Keratinocyte (primary cell): ENCODE measurements around the gene NECTIN1. TPM values are rescaled to one million over a fixed set of nuclear protein-coding genes. Genes with fewer than 3 reads are reported as not detected.

Source experiments
- DNase-seq: peaks from one replicate; pipeline ENCODE4 v3.0.0-alpha.2; 2011; ENCODE audit warnings: low read depth, missing footprints, low spot score
- FAIRE-seq: peaks from 2 replicates; lab custom pipeline; 2011; peaks lifted over from hg19 to GRCh38; lab: Jason Lieb, UNC
- H2AFZ ChIP-seq: 2 replicates; pipeline ENCODE4 v1.6.0; 2012; ENCODE audit warnings: low read length, control low read depth, inconsistent platforms; ENCODE audit not compliant: control insufficient read depth
- H3K27ac ChIP-seq: 2 replicates; pipeline ENCODE4 v1.5.1; 2011; ENCODE audit warnings: low read length; ENCODE audit not compliant: control insufficient read depth, insufficient read depth
- H3K27me3 ChIP-seq: 3 replicates; pipeline ENCODE4 v1.6.0; 2011; ENCODE audit warnings: low read length; ENCODE audit not compliant: control insufficient read depth, insufficient read depth; ENCODE audit errors: extremely low read depth
- H3K36me3 ChIP-seq, 2 experiments: 2 replicates in 1 of 2; 3 replicates in 1 of 2; pipeline ENCODE4 v1.5.1; 2011; ENCODE audit warnings: low read length in 2 of 2, mild to moderate bottlenecking in 1 of 2; ENCODE audit not compliant: control insufficient read depth in 2 of 2, insufficient read depth in 2 of 2; ENCODE audit errors: extremely low read depth in 1 of 2
- H3K4me1 ChIP-seq: 3 replicates; pipeline ENCODE4 v1.5.1; 2011; ENCODE audit warnings: low read length; ENCODE audit not compliant: control insufficient read depth, insufficient read depth; ENCODE audit errors: extremely low read depth
- H3K4me2 ChIP-seq: 3 replicates; pipeline ENCODE4 v1.6.0; 2011; ENCODE audit warnings: low read depth, low read length; ENCODE audit not compliant: control insufficient read depth, insufficient read depth; ENCODE audit errors: extremely low read depth
- H3K4me3 ChIP-seq, 3 experiments: fragments of 200-600 bp in 1 of 3; sonication (generic) in 1 of 3; 2 replicates in 2 of 3; 3 replicates in 1 of 3; pipeline ENCODE4 v1.5.1; 2011 to 2016; ENCODE audit warnings: low read length in 3 of 3, mild to moderate bottlenecking in 3 of 3, control low read depth in 2 of 3, inconsistent platforms in 1 of 3, low read depth in 1 of 3, mixed read lengths in 1 of 3, mixed run types in 1 of 3, moderate library complexity in 1 of 3; ENCODE audit not compliant: control insufficient read depth in 2 of 3, insufficient read depth in 2 of 3; ENCODE audit errors: extremely low read depth in 1 of 3
- H3K79me2 ChIP-seq: 2 replicates; pipeline ENCODE4 v1.6.0; 2012; ENCODE audit warnings: low read length; ENCODE audit not compliant: control insufficient read depth, insufficient read depth
- H3K9ac ChIP-seq: 3 replicates; pipeline ENCODE4 v1.6.0; 2011; ENCODE audit warnings: low read length; ENCODE audit not compliant: control insufficient read depth, insufficient read depth; ENCODE audit errors: extremely low read depth
- H3K9me1 ChIP-seq: 3 replicates; pipeline ENCODE4 v1.6.0; 2011; ENCODE audit warnings: low read length; ENCODE audit not compliant: control insufficient read depth, insufficient read depth; ENCODE audit errors: extremely low read depth
- H3K9me3 ChIP-seq: 2 replicates; pipeline ENCODE4 v1.5.1; 2012; ENCODE audit warnings: low read depth, low read length; ENCODE audit not compliant: control insufficient read depth
- H4K20me1 ChIP-seq: 3 replicates; pipeline ENCODE4 v1.6.0; 2011; ENCODE audit warnings: low read length; ENCODE audit not compliant: control insufficient read depth, insufficient read depth; ENCODE audit errors: extremely low read depth
- EZH2 ChIP-seq: IDR thresholded peaks from one replicate; pipeline ENCODE4 v1.6.1; 2012; ENCODE audit warnings: inconsistent platforms, mild to moderate bottlenecking, low read length, moderate library complexity
- dilution Hi-C: fragments of 300-500 bp; cut with MboI; formaldehyde crosslinking; loops from one replicate; pipeline ENCODE4 v1.7.0; 2020; ENCODE audit warnings: low sequenced_read_pairs; ENCODE audit not compliant: extremely low pct_ligation_motif_present
- polyA plus RNA-seq, 5 experiments: library from polyadenylated mRNA; depleted of rRNA in 3 of 5; stranded (reverse) in 3 of 5; stranded (forward) in 1 of 5; unstranded in 1 of 5; fragments of >200 nt; gene quantifications; 1 replicate in 1 of 5; 2 replicates in 3 of 5; 3 replicates in 1 of 5; pipeline versions ENCODE4 v1.2.1 to v1.2.3, GENCODE V29; 2011 to 2012; ENCODE audit warnings: missing spikeins in 2 of 5, low read depth in 1 of 5, low replicate concordance in 1 of 5
- TF ChIP-seq, protein P1 (sequence below), 3 experiments: IDR thresholded peaks in 1 of 3; conservative IDR thresholded peaks in 1 of 3; optimal IDR thresholded peaks in 1 of 3; 2 replicates in 2 of 3; 3 replicates in 1 of 3; pipeline versions ENCODE3 to v1.5.1; 2011; ENCODE audit warnings: low read length in 3 of 3, mild to moderate bottlenecking in 3 of 3, moderate library complexity in 2 of 3, control low read depth in 1 of 3, inconsistent platforms in 1 of 3; ENCODE audit not compliant: insufficient read depth in 2 of 3; ENCODE audit errors: extremely low read depth in 1 of 3

Gene NECTIN1
- polyA plus RNA-seq, 1 donor (not counting 4 experiments of a cell fraction or from before 2014, with no cell fraction given), result 37.5 TPM

DNA sequence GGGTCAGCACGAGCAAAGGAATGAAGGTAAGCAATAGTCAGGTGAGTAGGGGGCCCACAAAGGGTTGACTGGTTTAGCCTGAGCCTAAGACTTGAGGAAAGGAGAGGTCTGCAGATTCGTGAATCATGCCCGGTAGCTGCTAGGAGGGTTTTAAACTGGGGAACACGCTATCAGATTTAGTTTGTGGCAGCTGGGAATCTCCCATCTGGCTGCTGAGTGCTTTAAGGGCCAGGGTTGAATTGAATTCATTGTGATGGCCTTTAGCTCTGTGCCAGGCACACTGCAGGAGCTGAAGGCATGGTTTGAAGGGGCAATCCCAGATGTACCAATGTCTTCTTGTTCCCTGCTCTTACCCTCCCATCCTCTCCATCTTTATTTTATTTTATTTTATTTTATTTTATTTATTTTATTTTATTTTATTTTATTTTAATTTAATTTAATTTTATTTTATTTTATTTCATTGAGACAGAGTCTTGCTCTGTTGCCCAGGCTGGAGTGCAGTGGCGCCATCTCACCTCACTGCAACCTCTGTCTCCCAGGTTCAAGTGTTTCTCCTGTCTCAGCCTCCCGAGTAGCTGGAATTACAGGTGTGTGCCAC is 1.9 kb upstream of the NECTIN1 start:
- Histone ChIP-seq H3K79me2 (peaks cover 26% of the 10 kb centered on the region), H3K36me3 (no peaks in the 10 kb centered on the region), H4K20me1 (no peaks in the 10 kb centered on the region), H3K9ac (no peak overlapping the region), H3K9me3 (no peaks in the 10 kb centered on the region), H3K27me3 (no peaks in the 10 kb centered on the region), H3K4me1 (peaks cover 18% of the 10 kb centered on the region), H3K9me1 (no peaks in the 10 kb centered on the region), H3K4me2 (no peak overlapping the region), H2AFZ (no peak overlapping the region), H3K27ac (no peak overlapping the region), H3K4me3 (no peak overlapping the region)
- DNase-seq, result no peak
- TF ChIP-seq, protein P1, sequence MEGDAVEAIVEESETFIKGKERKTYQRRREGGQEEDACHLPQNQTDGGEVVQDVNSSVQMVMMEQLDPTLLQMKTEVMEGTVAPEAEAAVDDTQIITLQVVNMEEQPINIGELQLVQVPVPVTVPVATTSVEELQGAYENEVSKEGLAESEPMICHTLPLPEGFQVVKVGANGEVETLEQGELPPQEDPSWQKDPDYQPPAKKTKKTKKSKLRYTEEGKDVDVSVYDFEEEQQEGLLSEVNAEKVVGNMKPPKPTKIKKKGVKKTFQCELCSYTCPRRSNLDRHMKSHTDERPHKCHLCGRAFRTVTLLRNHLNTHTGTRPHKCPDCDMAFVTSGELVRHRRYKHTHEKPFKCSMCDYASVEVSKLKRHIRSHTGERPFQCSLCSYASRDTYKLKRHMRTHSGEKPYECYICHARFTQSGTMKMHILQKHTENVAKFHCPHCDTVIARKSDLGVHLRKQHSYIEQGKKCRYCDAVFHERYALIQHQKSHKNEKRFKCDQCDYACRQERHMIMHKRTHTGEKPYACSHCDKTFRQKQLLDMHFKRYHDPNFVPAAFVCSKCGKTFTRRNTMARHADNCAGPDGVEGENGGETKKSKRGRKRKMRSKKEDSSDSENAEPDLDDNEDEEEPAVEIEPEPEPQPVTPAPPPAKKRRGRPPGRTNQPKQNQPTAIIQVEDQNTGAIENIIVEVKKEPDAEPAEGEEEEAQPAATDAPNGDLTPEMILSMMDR (optimal IDR thresholded peaks at IDR 0.05 in 1 of 3, IDR thresholded peaks at IDR 0.05 in 1 of 3, conservative IDR thresholded peaks at IDR 0.05 in 1 of 3; ENCODE audit: extremely low read depth in 1 of 3, insufficient read depth in 2 of 3, low read length in 3 of 3), result no peak
- TF ChIP-seq EZH2, result no peak
- no peak for FAIRE-seq
- dilution Hi-C loops, result no loop called here

DNA sequence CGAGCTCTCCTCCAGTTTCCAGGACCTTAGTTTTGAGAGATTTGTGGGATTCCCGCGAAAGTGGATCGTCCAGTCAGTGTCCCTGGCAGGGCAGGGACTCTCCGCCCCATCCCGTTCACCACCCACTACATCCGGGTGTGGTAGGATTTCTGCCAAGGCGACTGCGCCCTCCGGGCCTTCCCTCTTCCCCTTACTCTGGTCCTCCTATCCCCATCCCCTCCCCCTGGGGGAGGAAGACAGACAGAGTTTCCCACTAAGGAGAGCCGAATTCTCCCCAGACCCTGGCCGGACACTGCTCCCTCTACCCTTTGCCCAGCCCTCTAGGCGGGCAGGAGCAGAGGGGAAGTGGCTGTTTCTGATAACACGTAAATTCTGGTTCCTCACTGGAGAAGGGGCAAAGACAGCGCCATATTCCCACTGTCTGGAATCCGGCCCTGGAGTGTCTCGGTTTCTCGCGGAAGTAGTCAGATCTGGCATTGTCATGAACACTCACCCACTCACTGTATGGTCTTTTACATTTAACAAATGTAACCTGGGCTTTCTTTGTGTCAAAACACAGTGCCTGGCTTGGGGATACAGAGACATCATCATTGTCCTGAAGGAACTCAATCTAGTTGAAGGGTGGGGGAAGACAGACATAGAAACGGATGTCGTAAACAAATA is 1.1 kb upstream of the NECTIN1 start:
- peaks cover 3% of the 10 kb centered on the region in 2 experiments for H3K36me3 ChIP-seq
- H3K79me2 ChIP-seq, result peaks cover 34% of the 10 kb centered on the region
- peak overlapping the region; percentile 69 to 93 (median 90) for H3K4me3 ChIP-seq
- H4K20me1 ChIP-seq, result peaks cover 3% of the 10 kb centered on the region
- H3K9me1 ChIP-seq, result no peaks in the 10 kb centered on the region
- dilution Hi-C loops, result no loop called here
- no peaks in the 10 kb centered on the region for H3K9me3 ChIP-seq
- no peak overlapping the region for H3K27ac ChIP-seq
- TF ChIP-seq, protein P1 (optimal IDR thresholded peaks at IDR 0.05 in 1 of 3, IDR thresholded peaks at IDR 0.05 in 1 of 3, conservative IDR thresholded peaks at IDR 0.05 in 1 of 3; ENCODE audit: extremely low read depth in 1 of 3, insufficient read depth in 2 of 3, low read length in 3 of 3), result no peak
- no peak for TF ChIP-seq EZH2
- peaks cover 26% of the 10 kb centered on the region for H3K4me1 ChIP-seq
- H3K27me3 ChIP-seq, result no peaks in the 10 kb centered on the region
- FAIRE-seq, result peak; percentile 49
- peak overlapping the region; percentile 92 for H3K4me2 ChIP-seq
- no peak for DNase-seq
- H3K9ac ChIP-seq, result peak overlapping the region; percentile 86
- peak overlapping the region; percentile 51 for H2AFZ ChIP-seq
